Fibroblast of skin of scalp (primary cell): Measurements from ENCODE around the gene COL4A2.

Source experiments
- DNase-seq: peaks from one replicate; pipeline ENCODE4 v3.0.0-alpha.2; 2013

Gene COL4A2

GRCh38 chr13:110359840-110360301, 52.8 kb downstream of the COL4A2 start:
- peak; percentile 96 for DNase-seq

- DNase-seq, result no peak
These were observed 53.5 kb downstream of the COL4A2 start for GRCh38 chr13:110360598-110360997.

- peak; percentile 100 for DNase-seq
These were observed 54.4 kb downstream of the COL4A2 start for GRCh38 chr13:110361365-110361911.

- DNase-seq, result no peak
These were observed 55.9 kb downstream of the COL4A2 start for GRCh38 chr13:110363010-110363409.

- no peak for DNase-seq
These were observed 57.0 kb downstream of the COL4A2 start for GRCh38 chr13:110364081-110364480.

- no peak for DNase-seq
These were observed 58.8 kb downstream of the COL4A2 start for GRCh38 chr13:110365876-110366275.

- no peak for DNase-seq
These were observed 59.6 kb downstream of the COL4A2 start for GRCh38 chr13:110366733-110367132.

GRCh38 chr13:110367620-110368019, 60.5 kb downstream of the COL4A2 start:
- no peak for DNase-seq

GRCh38 chr13:110368408-110368807, 61.3 kb downstream of the COL4A2 start:
- DNase-seq, result no peak

GRCh38 chr13:110369400-110369799, 62.3 kb downstream of the COL4A2 start:
- no peak for DNase-seq

- DNase-seq, result peak; percentile 42
These were observed 64.7 kb downstream of the COL4A2 start for GRCh38 chr13:110371550-110372465.

GRCh38 chr13:110372676-110373075, 65.6 kb downstream of the COL4A2 start:
- no peak for DNase-seq

- DNase-seq, result no peak
These were observed 66.5 kb downstream of the COL4A2 start for GRCh38 chr13:110373617-110374016.

GRCh38 chr13:110374431-110375370, 67.6 kb downstream of the COL4A2 start:
- DNase-seq, result no peak

- DNase-seq, result no peak
These were observed 69.0 kb downstream of the COL4A2 start for GRCh38 chr13:110376120-110376519.

- peak; percentile 57 for DNase-seq
These were observed 70.2 kb downstream of the COL4A2 start for GRCh38 chr13:110377178-110377825.

GRCh38 chr13:110377826-110378201, 70.7 kb downstream of the COL4A2 start:
- DNase-seq, result peak; percentile 57

- no peak for DNase-seq
These were observed 72.3 kb downstream of the COL4A2 start for GRCh38 chr13:110379358-110379757.

GRCh38 chr13:110379905-110380341, 72.8 kb downstream of the COL4A2 start:
- peak; percentile 87 for DNase-seq

GRCh38 chr13:110380359-110381028, 73.4 kb downstream of the COL4A2 start:
- peak; percentile 91 for DNase-seq

GRCh38 chr13:110381029-110381360, 73.9 kb downstream of the COL4A2 start:
- DNase-seq, result no peak

GRCh38 chr13:110382229-110382628, 75.1 kb downstream of the COL4A2 start:
- DNase-seq, result peak; percentile 52
